Measurements from ENCODE around the gene CAPN13.

- TF ChIP-seq CTCF (IDR thresholded peaks at IDR 0.05) (peak; percentile 83), EZH2 (IDR thresholded peaks at IDR 0.05; ENCODE audit: borderline replicate concordance, insufficient read depth, low read depth, low read length, poor library complexity, severe bottlenecking) (no peak)
Observed at GRCh38 chr2:30706534-30707303, 100.5 kb downstream of the CAPN13 start.
